HepG2 (cell line): ENCODE measurements around the gene PDILT. TPM values are rescaled to one million over a fixed set of nuclear protein-coding genes. Genes with fewer than 3 reads are reported as not detected.
A peak's percentile ranks its signal among the peaks of the same experiment; 100 is the strongest.
"Not testable (repeated sequence)": the region's sequence is repeated elsewhere in the genome, so short reads cannot be mapped to it uniquely, and the experiment has no call there.

Source experiments
- ATAC-seq: fragments of 200-7000 bp; cut with Tn5 transposase; 3 replicates; pipeline ENCODE4 v1.9.1; 2020; ENCODE audit warnings: mild to moderate bottlenecking, moderate library complexity
- BruUV-seq: library from RNA; stranded (reverse); fragments of 400-500 nt; replicated peaks from 2 replicates; lab custom pipeline; 2021; lab: Mats Ljungman, UMichigan
- CTCF ChIA-PET: fragments of 300-600 bp; formaldehyde crosslinking; extraction: SDS; loops from one replicate; lab custom pipeline; 2021; ENCODE audit warnings: low total read pairs, inconsistent platforms, low intra/inter-chr PET ratio; lab: Yijun Ruan, JAX
- POLR2A ChIA-PET: fragments of 350-600 bp; sonication (Branson Sonifier 250); formaldehyde crosslinking; loops from one replicate; lab custom pipeline; 2020; ENCODE audit warnings: antibody characterized with exemption, inconsistent platforms; lab: Yijun Ruan, JAX
- DNase-seq: peaks from one replicate; pipeline ENCODE4 v3.0.0-alpha.2; 2015; ENCODE audit warnings: low spot score
- FAIRE-seq: peaks from 3 replicates; lab custom pipeline; 2011; peaks lifted over from hg19 to GRCh38; lab: Jason Lieb, UNC
- H2AFZ ChIP-seq: one replicate; pipeline ENCODE4 v1.6.1; 2011; ENCODE audit warnings: low read length, inconsistent platforms
- H3K27ac ChIP-seq: fragments of 300-600 bp; 3 replicates; pipeline ENCODE4 v1.8.0; 2011; ENCODE audit warnings: mixed run types, mild to moderate bottlenecking, mixed read lengths, low read length, inconsistent platforms; ENCODE audit not compliant: insufficient read depth; ENCODE audit errors: extremely low read length
- H3K27me3 ChIP-seq, 2 experiments: fragments of 200-600 bp in 1 of 2; 2 replicates in 1 of 2; 3 replicates in 1 of 2; pipeline versions ENCODE4 v1.6.0 to v1.8.0; 2011; ENCODE audit warnings: low read length in 2 of 2, mild to moderate bottlenecking in 2 of 2, moderate library complexity in 2 of 2, inconsistent platforms in 1 of 2; ENCODE audit not compliant: insufficient read depth in 2 of 2, control insufficient read depth in 1 of 2
- H3K36me3 ChIP-seq, 2 experiments: fragments of 200-600 bp in 1 of 2; replicated peaks in 1 of 2; 2 replicates in 1 of 2; 3 replicates in 1 of 2; pipeline versions ENCODE4 v1.5.1 to v1.8.0; 2011; ENCODE audit warnings: low read length in 2 of 2, inconsistent platforms in 1 of 2; ENCODE audit not compliant: insufficient read depth in 2 of 2, control insufficient read depth in 1 of 2
- H3K4me1 ChIP-seq: 2 replicates; pipeline ENCODE4 v1.5.1; 2012; ENCODE audit warnings: low read length, inconsistent platforms; ENCODE audit not compliant: insufficient read depth
- H3K4me2 ChIP-seq: 2 replicates; pipeline ENCODE4 v1.6.0; 2011; ENCODE audit warnings: low read depth, low read length, inconsistent platforms
- H3K4me3 ChIP-seq, 3 experiments: fragments of 200-600 bp in 1 of 3; sonication (generic), shearing (Covaris generic) in 1 of 3; replicated peaks in 1 of 3; 2 replicates each; pipeline ENCODE4 v1.5.1; 2011 to 2016; ENCODE audit warnings: low read length in 3 of 3, inconsistent platforms in 2 of 3, low read depth in 2 of 3, mild to moderate bottlenecking in 2 of 3, control low read depth in 1 of 3, mixed read lengths in 1 of 3; ENCODE audit not compliant: insufficient read depth in 1 of 3
- H3K79me2 ChIP-seq: one replicate; pipeline ENCODE4 v1.6.1; 2011; ENCODE audit warnings: low read length, inconsistent platforms; ENCODE audit not compliant: insufficient read depth
- H3K9ac ChIP-seq: 2 replicates; pipeline ENCODE4 v1.6.0; 2011; ENCODE audit warnings: mild to moderate bottlenecking, low read depth, low read length, inconsistent platforms; ENCODE audit not compliant: insufficient read depth
- H3K9me3 ChIP-seq: 2 replicates; pipeline ENCODE4 v1.5.1; 2012; ENCODE audit warnings: mild to moderate bottlenecking, low read length
- H4K20me1 ChIP-seq: 2 replicates; pipeline ENCODE4 v1.6.0; 2011; ENCODE audit warnings: inconsistent platforms, mild to moderate bottlenecking, low read length, moderate library complexity; ENCODE audit not compliant: insufficient read depth
- WGBS: methylation state at CpG from one replicate; pipeline ENCODE4 v1.1.6; 2017; ENCODE audit warnings: low lambda C conversion rate; 5-methylcytosine and 5-hydroxymethylcytosine counted together
- in situ Hi-C: cut with HindIII; loops from 2 replicates; pipeline ENCODE4 v1.10.0; 2017; ENCODE audit warnings: low pct_unique_long_range_greater_than_20kb; ENCODE audit not compliant: extremely low pct_ligation_motif_present
- intact Hi-C: fragments of 100-400 bp; cut with micrococcal nuclease; formaldehyde crosslinking; loops from one replicate; pipeline ENCODE4 v1.10.0; 2022; ENCODE audit not compliant: unreplicated experiment
- polyA plus RNA-seq, 8 experiments: library from polyadenylated mRNA; depleted of rRNA in 3 of 8; stranded (reverse) in 7 of 8; unstranded in 1 of 8; fragments of >200 nt; fragmentation: Illumina TruSeq in 4 of 8; extraction: Trizol in 4 of 8; gene quantifications; 2 replicates each; pipeline versions ENCODE4 v1.2.1 to v1.2.3, GENCODE V29; 2011 to 2016; ENCODE audit warnings: low read depth in 4 of 8, missing spikeins in 1 of 8, mixed read lengths in 1 of 8; ENCODE audit not compliant: insufficient read depth in 1 of 8
- total RNA-seq, 5 experiments: library from RNA; depleted of rRNA; stranded (reverse); fragments of >200 nt; fragmentation: Illumina TruSeq; extraction: Trizol; gene quantifications; 2 replicates each; pipeline ENCODE4 v1.2.3, GENCODE V29; 2016; ENCODE audit warnings: low read depth in 1 of 5

The PDILT gene
- total and polyA plus RNA-seq, 2 of the 13 experiments (the other 11 are each of a cell fraction or from before 2014, with no cell fraction given) = not detected

- FAIRE-seq = peak; percentile 81
These were observed 42.3 kb upstream of the PDILT start for GRCh38 chr16:20446652-20447393.

GRCh38 chr16:20441859-20442258, 37.3 kb upstream of the PDILT start:
- DNase-seq, H2AFZ ChIP-seq, ATAC-seq, H4K20me1 ChIP-seq, H3K9me3 ChIP-seq, H3K4me2 ChIP-seq, H3K27ac ChIP-seq, H3K4me3 ChIP-seq, FAIRE-seq, intact Hi-C loops, POLR2A ChIA-PET, CTCF ChIA-PET, in situ Hi-C loops, BruUV-seq, H3K27me3 ChIP-seq, H3K79me2 ChIP-seq, H3K9ac ChIP-seq, H3K36me3 ChIP-seq: not testable (repeated sequence)
- H3K4me1 ChIP-seq = peaks cover 20% of the 10 kb centered on the region; the same call in 1 of the 2 replicates
- WGBS = 77% methylated on average over 2 of the region's 4 CpGs

More at GRCh38 chr16:20446652-20447393, 42.3 kb upstream of the PDILT start:
- DNase-seq, H2AFZ ChIP-seq, H3K79me2 ChIP-seq, H3K27me3 ChIP-seq, H4K20me1 ChIP-seq, in situ Hi-C loops, H3K27ac ChIP-seq, H3K9ac ChIP-seq, H3K4me3 ChIP-seq, CTCF ChIA-PET, H3K4me2 ChIP-seq, H3K4me1 ChIP-seq, intact Hi-C loops, H3K9me3 ChIP-seq, POLR2A ChIA-PET, H3K36me3 ChIP-seq: not testable (repeated sequence)
- no CpG with 5 or more reads among the region's 3 CpGs for WGBS
- peak; percentile 71 for ATAC-seq
- BruUV-seq = TSS peak; percentile 86
